Bladder microvascular endothelial cell (primary cell): ENCODE results near the gene GALR3. TPM values are rescaled to one million over a fixed set of nuclear protein-coding genes. Genes with fewer than 3 reads are reported as not detected.

Source experiments
- total RNA-seq: library from RNA; depleted of rRNA; stranded (reverse); fragments of >200 nt; gene quantifications from 2 replicates; pipeline ENCODE4 v1.2.3, GENCODE V29; 2014

GALR3 gene, protein sequence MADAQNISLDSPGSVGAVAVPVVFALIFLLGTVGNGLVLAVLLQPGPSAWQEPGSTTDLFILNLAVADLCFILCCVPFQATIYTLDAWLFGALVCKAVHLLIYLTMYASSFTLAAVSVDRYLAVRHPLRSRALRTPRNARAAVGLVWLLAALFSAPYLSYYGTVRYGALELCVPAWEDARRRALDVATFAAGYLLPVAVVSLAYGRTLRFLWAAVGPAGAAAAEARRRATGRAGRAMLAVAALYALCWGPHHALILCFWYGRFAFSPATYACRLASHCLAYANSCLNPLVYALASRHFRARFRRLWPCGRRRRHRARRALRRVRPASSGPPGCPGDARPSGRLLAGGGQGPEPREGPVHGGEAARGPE
- total RNA-seq = not detected in 2 replicates

DNA sequence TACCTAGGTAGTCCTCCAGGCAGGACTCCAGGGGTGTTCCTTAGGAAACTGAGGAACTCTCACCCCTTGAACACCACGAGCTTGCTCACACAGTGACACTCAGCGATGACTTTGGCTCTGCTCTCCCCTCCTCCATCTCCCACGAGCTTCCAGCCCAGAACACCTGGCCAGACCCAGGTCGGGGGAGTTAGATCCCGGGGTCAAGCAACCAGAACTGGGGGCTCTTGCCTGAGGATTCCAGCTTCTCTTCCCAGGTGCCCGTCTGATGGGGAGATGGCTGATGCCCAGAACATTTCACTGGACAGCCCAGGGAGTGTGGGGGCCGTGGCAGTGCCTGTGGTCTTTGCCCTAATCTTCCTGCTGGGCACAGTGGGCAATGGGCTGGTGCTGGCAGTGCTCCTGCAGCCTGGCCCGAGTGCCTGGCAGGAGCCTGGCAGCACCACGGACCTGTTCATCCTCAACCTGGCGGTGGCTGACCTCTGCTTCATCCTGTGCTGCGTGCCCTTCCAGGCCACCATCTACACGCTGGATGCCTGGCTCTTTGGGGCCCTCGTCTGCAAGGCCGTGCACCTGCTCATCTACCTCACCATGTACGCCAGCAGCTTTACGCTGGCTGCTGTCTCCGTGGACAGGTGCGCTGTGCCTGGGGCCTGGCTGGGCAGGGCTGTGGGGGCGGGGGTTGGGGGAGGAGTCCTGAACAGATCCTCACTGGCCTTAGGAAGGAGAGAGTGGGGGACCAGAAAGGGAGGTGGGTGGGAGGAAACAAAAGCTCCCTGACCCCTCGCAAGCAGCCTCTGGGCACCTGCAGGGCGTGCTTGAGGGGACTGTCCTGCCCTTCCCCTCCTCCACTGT lies at the start of gene GALR3:
Gene GALR3 (plus strand): TSS at position 249 of the 852 bp plus-strand sequence. CDS start 25 bp downstream, at position 274.

DNA sequence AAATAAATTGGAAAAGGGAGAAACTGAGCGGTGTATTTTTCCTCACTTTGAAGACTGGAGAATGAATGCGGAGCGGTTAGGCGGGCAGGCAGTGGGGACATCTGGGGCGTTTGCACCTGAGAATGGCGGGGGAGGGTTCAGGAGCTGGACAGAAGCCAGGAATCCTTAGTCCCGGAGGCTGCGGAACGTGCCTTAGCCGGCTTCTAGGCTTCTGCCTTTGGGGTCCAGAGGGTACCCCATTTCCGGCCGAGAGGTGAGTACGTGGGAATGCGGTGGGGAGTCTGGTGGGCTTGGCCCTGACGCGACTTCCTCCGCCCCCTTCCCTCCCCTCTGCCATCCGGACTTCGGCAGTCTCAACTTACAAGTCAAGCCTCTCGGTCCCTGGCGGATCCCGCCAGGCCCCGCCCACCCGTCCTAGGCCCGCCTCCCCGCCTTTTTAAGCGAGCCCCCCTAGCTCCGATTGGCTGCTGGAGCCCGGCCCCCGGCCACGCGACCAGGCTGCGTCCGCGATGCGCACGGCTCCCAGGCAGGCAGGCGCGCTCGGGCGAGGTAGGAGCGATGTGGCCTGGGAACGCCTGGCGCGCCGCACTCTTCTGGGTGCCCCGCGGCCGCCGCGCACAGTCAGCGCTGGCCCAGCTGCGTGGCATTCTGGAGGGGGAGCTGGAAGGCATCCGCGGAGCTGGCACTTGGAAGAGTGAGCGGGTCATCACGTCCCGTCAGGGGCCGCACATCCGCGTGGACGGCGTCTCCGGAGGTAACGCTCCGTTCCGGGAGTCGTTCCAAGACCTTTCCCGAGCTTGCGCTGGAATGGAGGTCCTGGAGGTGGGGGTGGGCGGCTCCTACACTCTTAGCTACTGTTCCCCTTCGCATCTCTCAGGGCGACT lies 15.5 kb upstream of the GALR3 start, which contains the start of gene GCAT:
Gene GCAT (plus strand): TSS at position 525 of the 884 bp plus-strand sequence. CDS start 34 bp downstream, at position 559.

DNA sequence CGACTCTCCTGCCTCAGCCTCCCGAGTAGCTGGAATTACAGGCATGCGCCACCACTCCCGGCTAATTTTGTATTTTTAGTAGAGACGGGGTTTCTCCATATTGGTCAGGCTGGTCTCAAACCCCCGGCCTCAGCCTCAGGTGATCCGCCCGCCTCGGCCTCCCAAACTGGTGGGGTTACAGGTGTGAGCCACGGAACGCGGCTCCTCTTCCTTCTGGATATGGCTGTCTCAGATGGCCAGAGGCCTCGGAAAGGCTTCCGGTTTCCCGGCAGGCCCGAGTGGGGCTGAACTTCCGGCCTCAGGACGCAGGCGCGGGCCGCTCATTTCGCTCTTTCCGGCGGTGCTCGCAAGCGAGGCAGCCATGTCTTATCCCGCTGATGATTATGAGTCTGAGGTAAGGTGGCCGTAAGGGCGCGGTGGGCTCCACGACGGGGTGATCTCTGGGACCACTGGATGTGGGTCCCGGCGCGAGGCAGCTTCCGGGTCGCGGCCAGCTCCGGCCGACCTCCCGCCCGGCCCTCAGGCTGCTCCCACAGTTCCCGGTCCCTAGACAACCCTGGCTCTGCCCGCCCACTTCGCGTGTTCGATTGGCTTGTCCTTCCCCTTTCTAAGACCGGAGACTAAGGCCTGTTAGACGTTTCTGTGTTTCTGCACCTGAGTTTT lies 26.0 kb downstream of the GALR3 start, which contains the start of gene EIF3L:
Gene EIF3L (plus strand): TSS at position 331 of the 663 bp plus-strand sequence. CDS start 31 bp downstream, at position 362.

Other genes with a start within 250 kb of the GALR3 start
- not detected in 2 replicates for gene LGALS2, start 243.3 kb upstream of the GALR3 start, total RNA-seq
- gene GGA1, start 214.5 kb upstream of the GALR3 start, total RNA-seq = 25.4 and 50.4 TPM in 2 replicates
- 0.16 and 1.8 TPM in 2 replicates for gene SH3BP1, start 183.7 kb upstream of the GALR3 start, total RNA-seq
- 4.9 and 8.4 TPM in 2 replicates for gene PDXP, start 164.7 kb upstream of the GALR3 start, total RNA-seq
- 4,257 and 8,992 TPM in 2 replicates for gene LGALS1, start 147.7 kb upstream of the GALR3 start, total RNA-seq
- gene NOL12, start 137.0 kb upstream of the GALR3 start, total RNA-seq = 23.2 and 26.6 TPM in 2 replicates
- 85.0 and 210 TPM in 2 replicates for gene TRIOBP, start 126.3 kb upstream of the GALR3 start, total RNA-seq
- gene GCAT, start 15.4 kb upstream of the GALR3 start, total RNA-seq = 14.2 and 34.6 TPM in 2 replicates
- gene ANKRD54, start 21.0 kb downstream of the GALR3 start, total RNA-seq = 17.2 and 25.2 TPM in 2 replicates
- gene EIF3L, start 26.0 kb downstream of the GALR3 start, total RNA-seq = 235 and 342 TPM in 2 replicates
- 22.3 and 71.9 TPM in 2 replicates for gene MICALL1, start 82.9 kb downstream of the GALR3 start, total RNA-seq
- 0.16 TPM in 1 of 2 replicates, not detected in the other for gene C22orf23, start 130.2 kb downstream of the GALR3 start, total RNA-seq
- gene POLR2F, start 130.3 kb downstream of the GALR3 start, total RNA-seq = 45.0 and 75.7 TPM in 2 replicates
- gene SOX10, start 161.2 kb downstream of the GALR3 start, total RNA-seq = not detected in 2 replicates
- gene PICK1, start 234.0 kb downstream of the GALR3 start, total RNA-seq = 8.3 and 23.7 TPM in 2 replicates